MCF 10A (cell line): ENCODE data around the gene SYT13. TPM values are rescaled to one million over a fixed set of nuclear protein-coding genes. Genes with fewer than 3 reads are reported as not detected.

ENCODE experiments used
- BruUV-seq: library from RNA; stranded (reverse); fragments of 400-500 nt; replicated peaks from 2 replicates; lab custom pipeline; 2021; lab: Mats Ljungman, UMichigan
- CTCF ChIA-PET: fragments of 300-600 bp; sonication (Branson Sonifier 250); formaldehyde crosslinking; extraction: SDS; loops from one replicate; lab custom pipeline; 2021; ENCODE audit warnings: antibody characterized with exemption, inconsistent platforms; lab: Yijun Ruan, JAX
- POLR2A ChIA-PET: fragments of 300-600, 350-650 bp; sonication (Branson Sonifier 250); formaldehyde crosslinking; extraction: SDS; loops from one replicate; lab custom pipeline; 2020; ENCODE audit warnings: antibody characterized with exemption, inconsistent platforms; lab: Yijun Ruan, JAX
- DNase-seq: peaks from one replicate; pipeline ENCODE4 v3.0.0-alpha.2; 2018; ENCODE audit not compliant: unreplicated experiment
- H3K27ac Mint-ChIP-seq: one replicate; pipeline ENCODE4 v1.8.0; 2022; ENCODE audit warnings: mild to moderate bottlenecking, low read depth, mixed read lengths; ENCODE audit not compliant: unreplicated experiment
- H3K27me3 Mint-ChIP-seq: one replicate; pipeline ENCODE4 v1.8.0; 2022; ENCODE audit warnings: mixed read lengths; ENCODE audit not compliant: insufficient read depth, unreplicated experiment
- H3K36me3 Mint-ChIP-seq: one replicate; pipeline ENCODE4 v1.8.0; 2022; ENCODE audit warnings: mild to moderate bottlenecking, moderate library complexity, mixed read lengths; ENCODE audit not compliant: insufficient read depth, unreplicated experiment
- H3K4me1 Mint-ChIP-seq: one replicate; pipeline ENCODE4 v1.8.0; 2022; ENCODE audit warnings: mixed read lengths; ENCODE audit not compliant: insufficient read depth, unreplicated experiment
- H3K4me3 Mint-ChIP-seq: one replicate; pipeline ENCODE4 v1.8.0; 2022; ENCODE audit warnings: mild to moderate bottlenecking, moderate library complexity, mixed read lengths; ENCODE audit not compliant: unreplicated experiment
- H3K9me3 Mint-ChIP-seq: one replicate; pipeline ENCODE4 v1.8.0; 2022; ENCODE audit warnings: mixed read lengths; ENCODE audit not compliant: unreplicated experiment
- CTCF ChIP-seq: fragments of 200-600 bp; IDR thresholded peaks from one replicate; pipeline ENCODE4 v1.8.0; 2022; ENCODE audit warnings: antibody characterized with exemption, mild to moderate bottlenecking; ENCODE audit not compliant: unreplicated experiment
- intact Hi-C: fragments of 100-400 bp; cut with micrococcal nuclease; formaldehyde crosslinking; loops from 2 replicates; pipeline ENCODE4 v1.14.1; 2022
- total RNA-seq: library from RNA; stranded (reverse); gene quantifications from 2 replicates; pipeline ENCODE4 v1.2.3, GENCODE V29; 2022

Gene SYT13
- total RNA-seq, 1 experiment from 2014 or later: not detected

GRCh38 chr11:45232341-45233080 lies 53.6 kb downstream of the SYT13 start:
- no peak overlapping the region for H3K4me3 Mint-ChIP-seq
- no peak overlapping the region for H3K27ac Mint-ChIP-seq
- peaks cover 29% of the 10 kb centered on the region for H3K27me3 Mint-ChIP-seq
- no peaks in the 10 kb centered on the region for H3K4me1 Mint-ChIP-seq
- no TSS peak for BruUV-seq
- ChIA-PET CTCF (interaction anchor here (0.6 to 3.3 kb wide), 9 partner anchors 8 to 1127 kb away, joined by 3 to 29 read pairs (median 3); no protein-coding TSS in a partner anchor), POLR2A (no interaction called here)
- DNase-seq: no peak
- H3K36me3 Mint-ChIP-seq: no peaks in the 10 kb centered on the region
- no peak for TF ChIP-seq CTCF
- no peaks in the 10 kb centered on the region for H3K9me3 Mint-ChIP-seq
- intact Hi-C loops: no loop called here

- no peaks in the 10 kb centered on the region for H3K27me3 Mint-ChIP-seq
- no peaks in the 10 kb centered on the region for H3K9me3 Mint-ChIP-seq
- no peak overlapping the region for H3K27ac Mint-ChIP-seq
- H3K4me1 Mint-ChIP-seq: no peaks in the 10 kb centered on the region
- POLR2A ChIA-PET: no interaction called here
- H3K4me3 Mint-ChIP-seq: no peak overlapping the region
- no TSS peak for BruUV-seq
- intact Hi-C loops: no loop called here
- H3K36me3 Mint-ChIP-seq: no peaks in the 10 kb centered on the region
- no peak for DNase-seq
- no peak for TF ChIP-seq CTCF
- CTCF ChIA-PET: interaction anchor here (0.6 to 1.1 kb wide), 2 partner anchors 8 to 126 kb away, joined by 4 read pairs; no protein-coding TSS in a partner anchor
Observed at GRCh38 chr11:45229401-45230020, 56.6 kb downstream of the SYT13 start.

GRCh38 chr11:45227836-45228235 lies 58.3 kb downstream of the SYT13 start:
- Mint-ChIP-seq H3K9me3 (no peaks in the 10 kb centered on the region), H3K4me3 (no peak overlapping the region), H3K4me1 (no peaks in the 10 kb centered on the region), H3K36me3 (no peaks in the 10 kb centered on the region), H3K27me3 (no peaks in the 10 kb centered on the region), H3K27ac (no peak overlapping the region)
- no peak for TF ChIP-seq CTCF
- no peak for DNase-seq
- intact Hi-C loops: no loop called here
- BruUV-seq: no TSS peak
- ChIA-PET POLR2A (interaction anchor here (0.5 kb wide), 1 partner anchor 36 kb away, joined by 3 read pairs; no protein-coding TSS in a partner anchor), CTCF (interaction anchor here (1.1 to 1.2 kb wide), 3 partner anchors 105 to 123 kb away, joined by 3 to 6 read pairs (median 4); no protein-coding TSS in a partner anchor)

- no peaks in the 10 kb centered on the region for H3K36me3 Mint-ChIP-seq
- no peak for DNase-seq
- CTCF ChIA-PET: interaction anchor here (0.7 to 1.1 kb wide), 4 partner anchors 12 to 122 kb away, joined by 3 to 4 read pairs (median 4); no protein-coding TSS in a partner anchor
- POLR2A ChIA-PET: interaction anchor here (1.0 to 1.1 kb wide), 2 partner anchors 12 to 21 kb away, joined by 3 read pairs; no protein-coding TSS in a partner anchor
- no peak overlapping the region for H3K27ac Mint-ChIP-seq
- intact Hi-C loops: no loop called here
- TF ChIP-seq CTCF: no peak
- no peak overlapping the region for H3K4me3 Mint-ChIP-seq
- no TSS peak for BruUV-seq
- H3K4me1 Mint-ChIP-seq: no peaks in the 10 kb centered on the region
- no peaks in the 10 kb centered on the region for H3K27me3 Mint-ChIP-seq
- no peaks in the 10 kb centered on the region for H3K9me3 Mint-ChIP-seq
Observed at GRCh38 chr11:45226901-45227300, 59.2 kb downstream of the SYT13 start.
